Spinal cord (tissue), 10 donors: Measurements from ENCODE around the gene OMA1. TPM values are rescaled to one million over a fixed set of nuclear protein-coding genes. Genes with fewer than 3 reads are reported as not detected.
"Not testable (repeated sequence)": the region's sequence is repeated elsewhere in the genome, so short reads cannot be mapped to it uniquely, and the experiment has no call there.

Source experiments
- DNase-seq, 6 donors: peaks; one replicate each; pipeline versions ENCODE4 v3.0.0 to v3.0.0-alpha.2; 2013 to 2015; ENCODE audit warnings: low spot score in 6 of 6, low read depth in 4 of 6
- H3K27ac ChIP-seq: one replicate; pipeline ENCODE4 v1.5.1; 2013; ENCODE audit warnings: low read depth, low read length, control low read depth
- H3K27me3 ChIP-seq: one replicate; pipeline ENCODE4 v1.6.1; 2013; ENCODE audit warnings: low read length; ENCODE audit not compliant: control insufficient read depth, insufficient read depth
- H3K36me3 ChIP-seq: one replicate; pipeline ENCODE4 v1.6.1; 2013; ENCODE audit warnings: low read length; ENCODE audit not compliant: control insufficient read depth, insufficient read depth
- H3K4me1 ChIP-seq: one replicate; pipeline ENCODE4 v1.6.1; 2013; ENCODE audit warnings: low read length; ENCODE audit not compliant: control insufficient read depth, insufficient read depth
- H3K4me3 ChIP-seq: one replicate; pipeline ENCODE4 v1.5.1; 2013; ENCODE audit warnings: low read depth, low read length, control low read depth
- H3K9me3 ChIP-seq: one replicate; pipeline ENCODE4 v1.6.1; 2013; ENCODE audit warnings: low read length; ENCODE audit not compliant: control insufficient read depth, insufficient read depth
- WGBS: methylation state at CpG from one replicate; pipeline ENCODE4 v1.1.5; 2013; ENCODE audit warnings: missing lambda C conversion rate; ENCODE audit not compliant: insufficient coverage; 5-methylcytosine and 5-hydroxymethylcytosine counted together
- polyA plus RNA-seq, 2 donors: library from polyadenylated mRNA; unstranded; fragments of 120-200 nt; gene quantifications; one replicate each; pipeline ENCODE4 v1.2.1, GENCODE V29; 2013; ENCODE audit not compliant: insufficient read length in 2 of 2
- total RNA-seq, 2 donors: library from RNA; depleted of rRNA in 1 of 2; stranded (reverse); fragments of 120-200 nt in 1 of 2; fragments of >200 nt in 1 of 2; gene quantifications; one replicate each; pipeline versions ENCODE4 v1.2.3 to v1.2.4, GENCODE V29; 2013 to 2014
- donor health status: healthy.

Gene OMA1
- total and polyA plus RNA-seq, 4 donors, result 11.3 to 48.0 (median 21.7) TPM

DNA sequence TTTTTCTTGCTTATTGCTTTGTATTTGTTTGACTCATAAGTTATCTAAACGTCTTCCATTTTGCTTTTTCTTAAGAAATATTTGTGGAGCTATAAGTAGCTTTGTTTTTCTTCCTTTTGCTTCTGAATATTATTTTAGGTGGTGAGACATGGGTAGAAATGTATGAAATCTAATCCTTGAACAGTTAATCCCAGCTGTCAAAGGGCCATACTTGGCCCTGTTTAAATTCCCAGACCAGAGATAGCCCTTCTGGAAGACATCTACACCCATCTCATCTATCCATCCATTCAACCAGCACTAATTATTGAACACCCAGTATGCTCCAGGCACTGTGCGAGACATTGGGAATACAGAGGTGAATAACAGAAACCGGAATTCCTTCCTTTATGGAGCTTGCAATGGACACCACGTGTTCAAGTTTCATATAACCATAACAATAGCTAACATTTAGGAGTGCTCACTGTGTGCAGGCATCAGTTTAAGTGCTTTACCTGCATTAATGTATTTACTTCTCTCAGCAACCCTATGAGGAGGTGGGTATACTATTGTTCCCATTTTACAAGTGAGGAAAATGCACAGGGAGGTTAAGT lies 21.8 kb upstream of the OMA1 start:
- peaks cover 5% of the 10 kb centered on the region for H3K27me3 ChIP-seq
- H3K27ac ChIP-seq, result no peak overlapping the region
- WGBS, result 60% methylated on average over 1 of the region's 4 CpGs
- no peak overlapping the region for H3K4me3 ChIP-seq
- DNase-seq, result no peak
- no peaks in the 10 kb centered on the region for H3K9me3 ChIP-seq
- H3K4me1 ChIP-seq, result peaks cover 3% of the 10 kb centered on the region
- H3K36me3 ChIP-seq, result no peaks in the 10 kb centered on the region

DNA sequence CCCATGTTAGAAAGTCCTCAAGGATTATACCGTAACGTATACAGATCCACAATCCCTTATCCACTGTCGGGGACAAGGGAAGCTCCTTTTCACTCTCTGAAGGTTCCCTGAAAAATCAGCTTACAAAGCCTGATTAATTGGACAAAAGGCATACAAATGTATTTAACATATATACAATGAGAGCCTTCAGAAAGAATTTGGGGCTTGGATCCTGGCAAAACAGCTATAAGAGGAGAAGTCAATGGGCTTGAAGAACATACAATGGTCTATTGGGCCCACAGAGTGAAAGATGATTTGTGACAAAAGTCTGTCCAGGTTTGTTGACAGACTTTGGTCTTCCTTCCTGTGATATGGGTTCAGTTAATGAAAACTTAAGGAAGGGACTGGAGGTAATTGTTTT lies 19.8 kb upstream of the OMA1 start:
- 100% methylated on average over 2 of the region's 3 CpGs for WGBS
- Histone ChIP-seq H3K36me3 (no peaks in the 10 kb centered on the region), H3K9me3 (no peaks in the 10 kb centered on the region), H3K27me3 (no peaks in the 10 kb centered on the region), H3K4me3 (no peak overlapping the region), H3K4me1 (peaks cover 3% of the 10 kb centered on the region), H3K27ac (no peak overlapping the region)
- DNase-seq, result no peak

DNA sequence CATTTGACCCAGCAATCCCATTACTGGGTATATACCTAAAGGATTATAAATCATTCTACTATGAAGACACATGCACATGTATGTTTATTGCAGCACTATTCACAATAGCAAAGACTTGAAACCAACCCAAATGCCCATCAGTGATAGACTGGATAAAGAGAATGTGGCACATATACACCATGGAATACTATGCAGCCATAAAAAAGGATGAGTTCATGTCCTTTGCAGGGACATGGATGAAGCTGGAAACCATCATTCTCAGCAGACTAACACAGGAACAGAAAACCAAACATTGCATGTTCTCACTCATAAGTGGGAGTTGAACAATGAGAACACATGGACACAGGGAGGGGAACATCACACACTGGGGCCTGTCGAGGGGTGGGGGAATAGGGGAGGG lies 17.2 kb upstream of the OMA1 start:
- not testable (repeated sequence) for H3K27me3 ChIP-seq, H3K4me3 ChIP-seq, H3K36me3 ChIP-seq, DNase-seq, H3K9me3 ChIP-seq, H3K27ac ChIP-seq, H3K4me1 ChIP-seq
- WGBS, result 100% methylated on average over 1 of the region's 1 CpG

DNA sequence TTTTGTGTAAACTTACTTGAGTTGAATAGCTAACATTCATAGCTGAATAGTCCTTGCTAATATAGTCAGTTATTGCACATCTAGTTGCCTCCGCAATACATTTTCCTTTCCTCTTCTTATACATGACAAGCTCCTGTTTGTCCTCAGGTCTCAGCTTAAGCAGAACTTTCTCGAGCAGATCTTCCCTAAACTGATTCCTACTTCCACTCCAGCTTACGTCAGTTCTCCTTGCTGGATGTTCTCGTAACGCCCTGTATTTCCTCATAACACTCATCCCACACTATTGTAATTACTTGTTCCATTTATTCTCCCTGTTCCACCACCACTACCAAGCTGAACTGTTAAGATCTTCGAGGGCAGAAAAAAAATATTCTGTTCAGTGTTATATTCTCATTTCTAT lies 15.1 kb upstream of the OMA1 start:
- Histone ChIP-seq H3K4me3 (no peak overlapping the region), H3K9me3 (no peaks in the 10 kb centered on the region), H3K4me1 (no peaks in the 10 kb centered on the region), H3K27me3 (no peaks in the 10 kb centered on the region), H3K36me3 (no peaks in the 10 kb centered on the region), H3K27ac (no peak overlapping the region)
- no peak for DNase-seq
- 68% methylated on average over 5 of the region's 6 CpGs for WGBS

DNA sequence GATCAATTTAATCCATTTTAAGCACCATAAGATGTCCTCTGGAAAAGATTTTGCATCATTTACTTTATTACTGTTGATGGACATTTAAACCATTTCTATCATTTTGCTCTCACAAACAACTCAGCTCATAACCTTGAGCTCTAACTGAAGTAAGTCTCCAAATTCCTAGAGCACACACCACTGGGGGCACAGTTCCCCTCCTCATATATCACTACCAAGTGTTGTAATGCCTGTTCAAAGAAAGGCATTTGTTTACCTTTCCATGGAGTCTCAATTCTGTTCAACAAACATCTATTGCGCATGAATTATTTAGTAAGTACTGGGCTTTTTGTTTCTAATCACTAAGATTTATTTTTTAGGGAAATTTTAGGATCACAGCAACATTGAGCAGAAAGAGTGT lies 8.9 kb upstream of the OMA1 start:
- Histone ChIP-seq H3K4me3 (no peak overlapping the region), H3K4me1 (no peaks in the 10 kb centered on the region), H3K36me3 (no peaks in the 10 kb centered on the region), H3K27ac (no peak overlapping the region), H3K9me3 (no peaks in the 10 kb centered on the region), H3K27me3 (no peaks in the 10 kb centered on the region)
- DNase-seq, result no peak
- WGBS, result no CpG with 5 or more reads among the region's 1 CpG

DNA sequence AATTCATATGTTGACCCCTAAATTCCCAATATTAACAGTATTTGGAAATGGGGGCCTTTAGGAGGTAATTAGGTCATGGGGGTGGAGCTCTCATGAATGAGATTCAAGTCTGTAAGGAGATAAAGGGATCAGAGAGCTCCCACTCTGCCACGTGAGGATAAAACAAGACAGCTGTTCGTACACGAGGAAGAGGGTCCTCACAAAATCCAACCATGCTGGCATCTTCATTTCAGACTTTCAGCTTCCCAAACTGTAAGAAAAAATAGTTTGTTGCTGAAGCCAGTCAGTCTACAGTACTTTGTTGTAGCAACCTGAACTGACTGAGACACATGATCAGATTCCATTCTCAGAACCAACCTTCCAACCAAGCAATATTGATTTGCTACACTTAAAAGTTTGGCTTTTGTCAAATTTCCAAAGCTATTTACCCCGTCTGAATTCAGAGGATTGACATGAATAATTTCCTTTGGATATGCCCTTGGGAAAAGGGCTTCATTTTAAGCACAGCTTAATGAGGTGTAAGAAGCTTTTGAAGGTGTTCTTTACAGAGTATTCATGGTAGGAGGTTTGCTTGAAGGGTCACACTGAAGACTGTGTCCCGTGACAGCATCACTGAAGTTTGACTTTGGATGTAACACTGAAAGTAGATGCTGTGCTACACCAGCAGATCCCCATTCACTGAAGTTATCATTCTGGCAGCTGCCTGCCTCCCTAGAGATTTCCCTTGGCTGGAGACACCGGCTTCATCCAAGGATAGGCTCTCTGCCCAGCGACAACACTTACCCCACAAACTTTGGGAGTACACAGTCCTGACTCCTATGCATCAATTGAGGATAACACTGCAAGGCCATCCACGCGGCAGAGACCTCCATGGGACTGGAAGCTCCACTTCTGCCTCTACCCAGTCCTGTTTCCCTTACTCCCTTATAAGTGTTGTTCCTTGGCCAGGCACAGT lies 4.9 kb upstream of the OMA1 start:
- WGBS, result 36% methylated on average over 2 of the region's 9 CpGs
- no peak overlapping the region for H3K4me3 ChIP-seq
- H3K27me3 ChIP-seq, result no peaks in the 10 kb centered on the region
- no peaks in the 10 kb centered on the region for H3K36me3 ChIP-seq
- H3K9me3 ChIP-seq, result no peaks in the 10 kb centered on the region
- peak in 2 of 6 donors; percentile 4 to 10 for DNase-seq
- no peak overlapping the region for H3K27ac ChIP-seq
- H3K4me1 ChIP-seq, result no peaks in the 10 kb centered on the region

DNA sequence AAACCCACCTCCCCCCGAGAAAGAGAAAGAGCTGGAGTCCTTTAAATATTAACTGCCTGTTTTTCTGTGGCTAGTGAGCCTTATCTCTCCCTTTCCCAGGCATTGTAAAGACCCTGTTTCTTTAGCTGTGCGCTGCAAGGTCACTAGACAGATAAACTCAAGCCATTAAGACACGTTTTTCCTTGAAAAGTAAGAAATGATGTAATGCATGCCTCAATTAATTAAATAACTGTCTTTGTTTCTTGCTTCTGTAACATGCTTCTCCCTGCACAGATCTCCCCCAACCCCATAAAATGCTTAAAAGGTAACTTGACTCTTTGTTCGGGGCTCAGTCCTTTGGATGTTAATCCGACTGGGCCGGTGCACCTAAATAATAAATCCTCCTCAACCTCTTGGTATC lies 2.8 kb upstream of the OMA1 start:
- not testable (repeated sequence) for H3K4me3 ChIP-seq, DNase-seq, H3K9me3 ChIP-seq, H3K4me1 ChIP-seq, H3K36me3 ChIP-seq, H3K27ac ChIP-seq, H3K27me3 ChIP-seq
- 76% methylated on average over 3 of the region's 6 CpGs for WGBS

DNA sequence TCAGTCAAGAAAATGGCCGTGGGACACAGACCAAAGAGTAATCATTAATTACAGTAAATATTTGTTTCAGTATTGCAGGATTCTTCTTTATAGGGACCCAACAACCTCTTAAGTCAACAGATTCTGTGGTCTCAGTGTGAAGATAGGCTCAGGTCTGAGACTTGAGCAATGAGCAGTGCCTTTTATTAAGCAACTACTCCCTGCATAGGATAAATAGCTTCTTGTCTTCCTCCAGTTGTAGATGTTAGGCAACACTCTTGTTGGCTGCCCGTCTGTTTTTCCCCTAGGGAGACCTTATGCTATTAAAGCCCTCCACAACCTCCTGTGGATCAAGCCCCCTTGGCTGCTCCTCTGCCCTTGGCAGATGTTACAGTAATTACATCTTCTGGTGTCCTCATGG lies 1.8 kb upstream of the OMA1 start:
- Histone ChIP-seq H3K27ac (no peak overlapping the region), H3K4me1 (peaks cover 5% of the 10 kb centered on the region), H3K4me3 (no peak overlapping the region), H3K9me3 (no peaks in the 10 kb centered on the region), H3K36me3 (no peaks in the 10 kb centered on the region), H3K27me3 (no peaks in the 10 kb centered on the region)
- DNase-seq, result no peak
- no CpG with 5 or more reads among the region's 2 CpGs for WGBS

DNA sequence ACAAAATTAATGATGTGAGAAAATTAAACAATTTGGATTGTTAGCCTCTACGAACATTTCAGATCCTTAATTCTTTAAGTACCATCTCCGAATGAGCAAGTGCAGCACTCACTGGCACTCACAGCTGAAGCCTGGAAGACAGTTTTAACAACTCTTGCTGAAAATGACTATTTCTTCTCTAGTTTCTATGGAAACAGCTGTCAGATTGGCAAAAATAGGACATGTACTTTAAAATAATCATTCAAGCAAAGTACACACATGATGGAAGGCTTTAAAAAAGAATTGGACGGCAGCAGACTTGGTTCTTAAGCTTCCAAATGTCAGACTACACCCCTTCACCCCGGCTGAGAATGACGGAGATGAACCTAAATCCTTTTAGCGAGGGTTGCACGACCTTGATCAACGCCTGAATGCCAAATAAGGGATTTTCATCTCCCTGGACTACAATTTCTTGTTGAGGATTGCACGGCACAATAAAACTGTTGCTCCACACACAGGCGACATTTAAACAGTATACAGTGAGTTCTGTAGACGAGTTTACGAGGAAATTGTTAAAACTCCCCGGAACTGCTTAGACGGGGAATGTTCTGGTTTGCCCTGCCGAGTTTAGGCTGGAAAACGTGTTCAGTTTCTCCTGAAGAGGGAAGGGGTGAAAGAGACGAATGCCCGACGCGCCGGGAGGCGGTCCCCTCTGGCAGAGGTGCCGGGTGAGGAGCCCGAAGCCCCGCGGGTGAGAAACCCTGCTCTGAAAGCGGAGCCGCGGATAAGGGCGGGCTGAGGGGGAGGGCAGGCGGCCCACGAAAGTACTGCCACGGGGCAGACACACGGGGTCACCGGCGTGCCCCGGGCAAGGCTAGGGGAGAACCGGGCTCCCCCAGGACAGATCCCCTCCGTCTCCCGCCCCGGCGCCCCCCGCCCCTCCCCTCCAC lies 671 bp downstream of the OMA1 start:
- peak; percentile 32 to 87 (median 61) for DNase-seq
- no peaks in the 10 kb centered on the region for H3K36me3 ChIP-seq
- peak overlapping the region; percentile 77 for H3K4me3 ChIP-seq
- H3K27ac ChIP-seq, result peak overlapping the region; percentile 98
- no peaks in the 10 kb centered on the region for H3K27me3 ChIP-seq
- H3K4me1 ChIP-seq, result peaks cover 5% of the 10 kb centered on the region
- WGBS, result under 1% methylated on average over 35 of the region's 43 CpGs
- H3K9me3 ChIP-seq, result no peaks in the 10 kb centered on the region
